Vagina (tissue), 2 donors: ENCODE data around the gene PCDHGB1.

Experiments used
- POLR2A ChIP-seq, 2 donors: fragments of 450-650 bp; IDR thresholded peaks; one replicate each; pipeline ENCODE4 v1.6.1; 2017; ENCODE audit warnings: antibody characterized with exemption in 2 of 2, mild to moderate bottlenecking in 2 of 2, moderate library complexity in 2 of 2
- POLR2AphosphoS5 ChIP-seq, 2 donors: sonication (generic); formaldehyde crosslinking; IDR thresholded peaks; one replicate each; pipeline ENCODE4 v1.9.0; 2017; ENCODE audit warnings: antibody characterized with exemption in 2 of 2, mild to moderate bottlenecking in 2 of 2, low read depth in 1 of 2; ENCODE audit not compliant: insufficient read depth in 1 of 2
- TF ChIP-seq, protein P1 (sequence below), 3 experiments: fragments of 450-650 bp in 2 of 3; fragments of 200-600 bp in 1 of 3; sonication (generic) in 1 of 3; IDR thresholded peaks; one replicate each; pipeline ENCODE4 v1.5.1; 2017 to 2019; ENCODE audit warnings: antibody characterized with exemption in 3 of 3, mild to moderate bottlenecking in 2 of 3, moderate library complexity in 2 of 3

DNA sequence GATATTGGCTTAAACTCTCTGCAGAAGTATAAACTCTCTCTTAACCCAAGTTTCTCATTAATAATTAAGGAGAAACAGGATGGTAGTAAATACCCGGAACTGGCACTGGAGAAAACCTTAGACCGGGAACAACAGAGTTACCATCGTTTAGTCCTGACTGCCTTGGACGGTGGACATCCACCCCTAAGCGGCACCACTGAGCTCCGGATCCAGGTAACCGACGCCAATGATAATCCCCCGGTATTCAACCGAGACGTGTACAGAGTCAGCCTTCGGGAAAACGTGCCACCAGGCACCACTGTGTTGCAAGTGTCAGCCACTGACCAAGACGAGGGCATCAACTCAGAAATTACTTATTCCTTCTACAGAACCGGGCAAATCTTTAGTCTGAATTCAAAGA lies 48.7 kb downstream of the PCDHGB1 start:
- TF ChIP-seq POLR2AphosphoS5 (IDR thresholded peaks at IDR 0.05; ENCODE audit: insufficient read depth in 1 of 2, low read depth in 1 of 2) (no peak), POLR2A (IDR thresholded peaks at IDR 0.05) (no peak)
- TF ChIP-seq, protein P1, sequence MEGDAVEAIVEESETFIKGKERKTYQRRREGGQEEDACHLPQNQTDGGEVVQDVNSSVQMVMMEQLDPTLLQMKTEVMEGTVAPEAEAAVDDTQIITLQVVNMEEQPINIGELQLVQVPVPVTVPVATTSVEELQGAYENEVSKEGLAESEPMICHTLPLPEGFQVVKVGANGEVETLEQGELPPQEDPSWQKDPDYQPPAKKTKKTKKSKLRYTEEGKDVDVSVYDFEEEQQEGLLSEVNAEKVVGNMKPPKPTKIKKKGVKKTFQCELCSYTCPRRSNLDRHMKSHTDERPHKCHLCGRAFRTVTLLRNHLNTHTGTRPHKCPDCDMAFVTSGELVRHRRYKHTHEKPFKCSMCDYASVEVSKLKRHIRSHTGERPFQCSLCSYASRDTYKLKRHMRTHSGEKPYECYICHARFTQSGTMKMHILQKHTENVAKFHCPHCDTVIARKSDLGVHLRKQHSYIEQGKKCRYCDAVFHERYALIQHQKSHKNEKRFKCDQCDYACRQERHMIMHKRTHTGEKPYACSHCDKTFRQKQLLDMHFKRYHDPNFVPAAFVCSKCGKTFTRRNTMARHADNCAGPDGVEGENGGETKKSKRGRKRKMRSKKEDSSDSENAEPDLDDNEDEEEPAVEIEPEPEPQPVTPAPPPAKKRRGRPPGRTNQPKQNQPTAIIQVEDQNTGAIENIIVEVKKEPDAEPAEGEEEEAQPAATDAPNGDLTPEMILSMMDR (IDR thresholded peaks at IDR 0.05): no peak
